IMR-90 (cell line): ENCODE measurements around the gene ROCK2. TPM values are rescaled to one million over a fixed set of nuclear protein-coding genes. Genes with fewer than 3 reads are reported as not detected.

Source experiments
- ATAC-seq: fragments of 200-7000 bp; cut with Tn5 transposase; 2 replicates; pipeline ENCODE4 v1.9.1; 2020; ENCODE audit warnings: low read depth, mild to moderate bottlenecking, moderate library complexity
- BruUV-seq: library from RNA; stranded (reverse); fragments of 400-500 nt; replicated peaks from 2 replicates; lab custom pipeline; 2021; lab: Mats Ljungman, UMichigan
- CTCF ChIA-PET: fragments of 300-600 bp; formaldehyde crosslinking; extraction: SDS; loops from one replicate; lab custom pipeline; 2021; ENCODE audit warnings: antibody characterized with exemption; lab: Yijun Ruan, JAX
- POLR2A ChIA-PET: fragments of 300-600 bp; sonication (Branson Sonifier 250); formaldehyde crosslinking; loops from one replicate; lab custom pipeline; 2022; ENCODE audit warnings: antibody characterized with exemption; ENCODE audit not compliant: unreplicated experiment; lab: Charles Lee
- DNase-seq: peaks from one replicate; pipeline ENCODE4 v3.0.0; 2013
- H2AFZ ChIP-seq: replicated peaks from 2 replicates; pipeline ENCODE3; 2013; ENCODE audit warnings: low read length, mild to moderate bottlenecking; ENCODE audit not compliant: poor library complexity
- H2AK5ac ChIP-seq: 2 replicates; pipeline ENCODE4 v1.6.1; 2013; ENCODE audit warnings: low read depth, low read length, inconsistent platforms
- H2AK9ac ChIP-seq: replicated peaks from 2 replicates; pipeline ENCODE3; 2013; ENCODE audit warnings: mild to moderate bottlenecking, low read depth, low read length, moderate library complexity; ENCODE audit not compliant: poor library complexity
- H2BK120ac ChIP-seq: 2 replicates; pipeline ENCODE4 v1.6.1; 2013; ENCODE audit warnings: low read depth, low read length, inconsistent platforms
- H2BK15ac ChIP-seq: 3 replicates; pipeline ENCODE4 v1.6.1; 2013; ENCODE audit warnings: low read depth, low read length, inconsistent platforms
- H2BK20ac ChIP-seq: 2 replicates; pipeline ENCODE4 v1.6.1; 2013; ENCODE audit warnings: low read depth, mild to moderate bottlenecking, inconsistent platforms, low read length, moderate library complexity
- H2BK5ac ChIP-seq: 2 replicates; pipeline ENCODE4 v1.6.1; 2013; ENCODE audit warnings: mild to moderate bottlenecking, low read depth, low read length, inconsistent platforms; ENCODE audit not compliant: poor library complexity, severe bottlenecking
- H3K14ac ChIP-seq: replicated peaks from 2 replicates; pipeline ENCODE4 v1.6.1; 2013; ENCODE audit warnings: low read depth, low read length, inconsistent platforms
- H3K18ac ChIP-seq: 2 replicates; pipeline ENCODE4 v1.6.1; 2013; ENCODE audit warnings: low read depth, low read length, control low read depth
- H3K23ac ChIP-seq: 2 replicates; pipeline ENCODE4 v1.6.1; 2013; ENCODE audit warnings: low read depth, low read length, inconsistent platforms
- H3K27ac ChIP-seq: 2 replicates; pipeline ENCODE4 v1.5.1; 2013; ENCODE audit warnings: mild to moderate bottlenecking, control low read depth, low read length; ENCODE audit not compliant: insufficient read depth
- H3K27me3 ChIP-seq: 2 replicates; pipeline ENCODE4 v1.6.1; 2013; ENCODE audit warnings: low read length; ENCODE audit not compliant: control insufficient read depth, insufficient read depth
- H3K36me3 ChIP-seq: 2 replicates; pipeline ENCODE4 v1.6.1; 2013; ENCODE audit warnings: low read length, mixed read lengths; ENCODE audit not compliant: control insufficient read depth, insufficient read depth
- H3K4ac ChIP-seq: 2 replicates; pipeline ENCODE4 v1.6.1; 2013; ENCODE audit warnings: low read depth, low read length, inconsistent platforms
- H3K4me1 ChIP-seq: 2 replicates; pipeline ENCODE4 v1.6.1; 2013; ENCODE audit warnings: low read length, mixed read lengths; ENCODE audit not compliant: control insufficient read depth, insufficient read depth
- H3K4me2 ChIP-seq: 2 replicates; pipeline ENCODE4 v1.6.1; 2013; ENCODE audit warnings: low read depth, mild to moderate bottlenecking, control low read depth, low read length, moderate library complexity
- H3K4me3 ChIP-seq: 2 replicates; pipeline ENCODE4 v1.5.1; 2013; ENCODE audit warnings: low read depth, mild to moderate bottlenecking, control low read depth, low read length, moderate library complexity; ENCODE audit not compliant: insufficient read depth
- H3K56ac ChIP-seq: 2 replicates; pipeline ENCODE4 v1.6.1; 2013; ENCODE audit warnings: low read length, inconsistent platforms; ENCODE audit not compliant: insufficient read depth; ENCODE audit errors: extremely low read depth
- H3K79me1 ChIP-seq, 2 experiments: 2 replicates each; pipeline ENCODE4 v1.6.1; 2013; ENCODE audit warnings: low read length in 2 of 2, inconsistent platforms in 1 of 2, low read depth in 1 of 2
- H3K9ac ChIP-seq: 2 replicates; pipeline ENCODE4 v1.6.1; 2013; ENCODE audit warnings: low read depth, low read length, control low read depth
- H3K9me1 ChIP-seq: 2 replicates; pipeline ENCODE4 v1.6.1; 2013; ENCODE audit warnings: low read length, inconsistent platforms; ENCODE audit not compliant: insufficient read depth
- H3K9me3 ChIP-seq: 2 replicates; pipeline ENCODE4 v1.6.1; 2013; ENCODE audit warnings: low read length; ENCODE audit not compliant: control insufficient read depth, insufficient read depth
- H4K20me1 ChIP-seq: 2 replicates; pipeline ENCODE4 v1.6.1; 2013; ENCODE audit warnings: low read length, inconsistent platforms; ENCODE audit not compliant: insufficient read depth
- H4K5ac ChIP-seq: 2 replicates; pipeline ENCODE4 v1.6.1; 2013; ENCODE audit warnings: mild to moderate bottlenecking, low read depth, low read length, control low read depth
- H4K8ac ChIP-seq, 2 experiments: 2 replicates each; pipeline ENCODE4 v1.6.1; 2013; ENCODE audit warnings: low read depth in 2 of 2, low read length in 2 of 2, control low read depth in 1 of 2, inconsistent platforms in 1 of 2
- H4K91ac ChIP-seq: 2 replicates; pipeline ENCODE4 v1.6.1; 2013; ENCODE audit warnings: low read depth, low read length, inconsistent platforms; ENCODE audit not compliant: insufficient read depth
- BHLHE40 ChIP-seq: fragments of 150-350 bp; IDR thresholded peaks from 2 replicates; pipeline ENCODE4 v1.6.1; 2016; ENCODE audit warnings: mild to moderate bottlenecking, low read depth, low read length
- CEBPB ChIP-seq: IDR thresholded peaks from 2 replicates; pipeline ENCODE4 v1.6.1; 2012; ENCODE audit warnings: low read depth, low read length, improper control_type of control experiment
- SMC3 ChIP-seq: fragments of 150-350 bp; IDR thresholded peaks from 2 replicates; pipeline ENCODE4 v1.6.1; 2016; ENCODE audit warnings: low read depth, mild to moderate bottlenecking, antibody characterized with exemption, low read length, moderate library complexity
- WGBS, 2 experiments: methylation state at CpG; one replicate each; pipeline versions ENCODE4 v1.1.5 to v1.1.7; 2013; ENCODE audit warnings: missing lambda C conversion rate in 2 of 2; ENCODE audit not compliant: insufficient read length in 1 of 2; ENCODE audit errors: extremely low coverage in 2 of 2; 5-methylcytosine and 5-hydroxymethylcytosine counted together
- dilution Hi-C: fragments of 300-500 bp; cut with HindIII; formaldehyde crosslinking; loops from one replicate; pipeline ENCODE4 v1.14.3; 2018; ENCODE audit warnings: low sequenced_read_pairs; ENCODE audit not compliant: unreplicated experiment
- in situ Hi-C: fragments of 300-500 bp; cut with MboI; formaldehyde crosslinking; loops from 3 replicates; pipeline ENCODE4 v1.14.3; 2019; ENCODE audit warnings: low sequenced_read_pairs, inconsistent platforms, mixed read lengths
- intact Hi-C: fragments of 100-400 bp; cut with micrococcal nuclease; formaldehyde crosslinking; loops from 2 replicates; pipeline ENCODE4 v1.10.0; 2022
- polyA plus RNA-seq, 3 experiments: library from polyadenylated mRNA; depleted of rRNA; stranded (reverse); fragments of >200 nt; gene quantifications; 2 replicates each; pipeline ENCODE4 v1.2.3, GENCODE V29; 2012; ENCODE audit warnings: low replicate concordance in 1 of 3
- total RNA-seq: library from RNA; depleted of rRNA; stranded (reverse); fragments of >200 nt; gene quantifications from 2 replicates; pipeline ENCODE4 v1.2.3, GENCODE V29; 2012
- TF ChIP-seq, protein P1 (sequence below): fragments of 150-350 bp; IDR thresholded peaks from 2 replicates; pipeline ENCODE4 v1.6.1; 2017; ENCODE audit warnings: mild to moderate bottlenecking, antibody characterized with exemption, low read length, low read depth

Gene ROCK2
- total and polyA plus RNA-seq, 2 of the 4 experiments (the other 2 are of a cell fraction), result 9.0 to 28.3 TPM

DNA sequence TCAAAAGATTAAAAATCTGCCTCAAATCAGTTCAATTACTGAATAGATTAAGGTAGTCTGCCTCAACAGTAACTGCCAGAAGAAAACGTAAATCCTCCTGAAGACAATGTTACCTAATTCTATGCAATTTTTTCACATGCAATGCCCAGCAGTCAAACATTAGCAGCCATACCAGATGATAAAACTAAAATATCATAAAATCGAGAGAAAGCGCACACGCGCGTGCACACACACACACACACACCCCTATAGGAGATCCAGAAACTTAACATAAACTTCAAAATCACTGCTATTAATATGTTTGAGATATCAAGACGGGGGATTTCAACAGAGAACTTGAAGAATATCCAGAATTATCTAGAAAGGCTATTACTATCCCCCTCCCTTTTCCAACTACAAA is 32.9 kb downstream of the ROCK2 start:
- Histone ChIP-seq H2BK120ac (no peak overlapping the region), H3K4me1 (peaks cover 3% of the 10 kb centered on the region), H2AFZ (no peak overlapping the region), H4K20me1 (peaks cover 69% of the 10 kb centered on the region), H3K9ac (no peak overlapping the region), H3K4me2 (no peak overlapping the region), H4K5ac (no peak overlapping the region), H3K14ac (no peak overlapping the region), H3K9me3 (no peaks in the 10 kb centered on the region), H2BK15ac (no peak overlapping the region), H3K27me3 (no peaks in the 10 kb centered on the region), H2BK20ac (no peak overlapping the region), H3K36me3 (no peaks in the 10 kb centered on the region), H2AK9ac (no peak overlapping the region), H3K27ac (no peak overlapping the region), H3K4ac (no peak overlapping the region), H3K9me1 (peaks cover 6% of the 10 kb centered on the region), H3K56ac (no peak overlapping the region), H3K4me3 (no peak overlapping the region), H3K18ac (no peak overlapping the region), H3K79me1 (peaks cover 19 to 56% of the 10 kb centered on the region in 2 experiments), H4K8ac (no peak overlapping the region), H3K23ac (no peak overlapping the region), H4K91ac (no peak overlapping the region), H2BK5ac (no peak overlapping the region), H2AK5ac (no peak overlapping the region)
- WGBS, 2 experiments, result no CpG with 5 or more reads among the region's 7 CpGs
- BruUV-seq, result no TSS peak
- POLR2A ChIA-PET, result no interaction called here
- in situ Hi-C loops, result no loop called here
- CTCF ChIA-PET, result interaction anchor here (1.4 kb wide), 1 partner anchor 73 kb away, joined by 4 read pairs; no protein-coding TSS in a partner anchor
- intact Hi-C loops, result no loop called here
- TF ChIP-seq CEBPB (no peak), BHLHE40 (no peak), SMC3 (no peak)
- TF ChIP-seq, protein P1, sequence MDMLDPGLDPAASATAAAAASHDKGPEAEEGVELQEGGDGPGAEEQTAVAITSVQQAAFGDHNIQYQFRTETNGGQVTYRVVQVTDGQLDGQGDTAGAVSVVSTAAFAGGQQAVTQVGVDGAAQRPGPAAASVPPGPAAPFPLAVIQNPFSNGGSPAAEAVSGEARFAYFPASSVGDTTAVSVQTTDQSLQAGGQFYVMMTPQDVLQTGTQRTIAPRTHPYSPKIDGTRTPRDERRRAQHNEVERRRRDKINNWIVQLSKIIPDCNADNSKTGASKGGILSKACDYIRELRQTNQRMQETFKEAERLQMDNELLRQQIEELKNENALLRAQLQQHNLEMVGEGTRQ, result no peak
- ATAC-seq (no peak), DNase-seq (no peak)
- dilution Hi-C loops, result no loop called here
